GM12878 (cell line): ENCODE measurements around the gene F11. TPM values are rescaled to one million over a fixed set of nuclear protein-coding genes. Genes with fewer than 3 reads are reported as not detected.

Experiments used
- ATAC-seq: fragments of 200-7000 bp; cut with Tn5 transposase; 3 replicates; pipeline ENCODE4 v1.9.1; 2020; ENCODE audit warnings: mild to moderate bottlenecking, moderate library complexity
- BruUV-seq: library from RNA; stranded (reverse); fragments of 400-500 nt; replicated peaks from 2 replicates; lab custom pipeline; 2021; lab: Mats Ljungman, UMichigan
- CTCF ChIA-PET: fragments of 300-600 bp; sonication (Branson Sonifier 250); formaldehyde crosslinking; extraction: SDS; loops from one replicate; lab custom pipeline; 2021; ENCODE audit warnings: inconsistent platforms; lab: Yijun Ruan, JAX
- POLR2A ChIA-PET: fragments of 350-600 bp; formaldehyde crosslinking; extraction: SDS; loops from one replicate; lab custom pipeline; 2021; ENCODE audit warnings: inconsistent platforms; lab: Charles Lee
- RAD21 ChIA-PET: fragments of 300-600 bp; sonication (Branson Sonifier 250); formaldehyde crosslinking; loops from one replicate; lab custom pipeline; 2023; ENCODE audit warnings: antibody characterized with exemption; ENCODE audit not compliant: unreplicated experiment; lab: Charles Lee
- SMC1A ChIA-PET: fragments of 300-600 bp; sonication (Branson Sonifier 250); formaldehyde crosslinking; loops from one replicate; lab custom pipeline; 2023; ENCODE audit not compliant: unreplicated experiment, uncharacterized antibody; lab: Charles Lee
- DNase-seq: peaks from one replicate; pipeline ENCODE4 v3.0.0-alpha.2; 2011; ENCODE audit warnings: low read depth, low spot score
- FAIRE-seq: peaks from 3 replicates; lab custom pipeline; 2011; peaks lifted over from hg19 to GRCh38; lab: Jason Lieb, UNC
- H2AFZ ChIP-seq: 2 replicates; pipeline ENCODE4 v1.6.0; 2011; ENCODE audit warnings: low read depth, low read length, control low read depth; ENCODE audit not compliant: control insufficient read depth
- H3K27ac ChIP-seq: 2 replicates; pipeline ENCODE4 v1.5.1; 2011; ENCODE audit warnings: control low read depth; ENCODE audit not compliant: control insufficient read depth, insufficient read depth
- H3K27me3 ChIP-seq, 2 experiments: replicated peaks in 1 of 2; 2 replicates each; pipeline versions ENCODE4 v1.6.0 to v1.6.1; 2011; ENCODE audit warnings: low read length in 1 of 2; ENCODE audit not compliant: control insufficient read depth in 2 of 2, insufficient read depth in 2 of 2
- H3K36me3 ChIP-seq, 2 experiments: 2 replicates each; pipeline ENCODE4 v1.5.1; 2011; ENCODE audit warnings: low read length in 1 of 2; ENCODE audit not compliant: control insufficient read depth in 2 of 2, insufficient read depth in 2 of 2
- H3K4me1 ChIP-seq: 2 replicates; pipeline ENCODE4 v1.6.1; 2011; ENCODE audit warnings: mild to moderate bottlenecking, low read length, moderate library complexity, mixed read lengths; ENCODE audit not compliant: control insufficient read depth, insufficient read depth
- H3K4me2 ChIP-seq: 2 replicates; pipeline ENCODE4 v1.6.0; 2011; ENCODE audit warnings: control low read depth; ENCODE audit not compliant: control insufficient read depth, insufficient read depth
- H3K4me3 ChIP-seq: fragments of 200-600 bp; sonication (generic); 2 replicates; pipeline ENCODE4 v1.5.1; 2016
- H3K79me2 ChIP-seq: 2 replicates; pipeline ENCODE4 v1.6.0; 2011; ENCODE audit warnings: low read length; ENCODE audit not compliant: control insufficient read depth, insufficient read depth
- H3K9ac ChIP-seq: 2 replicates; pipeline ENCODE4 v1.8.0; 2011; ENCODE audit warnings: low read length, control low read depth, mixed read lengths; ENCODE audit not compliant: control insufficient read depth, insufficient read depth
- H3K9me3 ChIP-seq: replicated peaks from 3 replicates; pipeline ENCODE4 v1.5.1; 2011; ENCODE audit warnings: mild to moderate bottlenecking, low read length; ENCODE audit not compliant: control insufficient read depth, insufficient read depth
- H4K20me1 ChIP-seq: 2 replicates; pipeline ENCODE4 v1.6.0; 2011; ENCODE audit not compliant: control insufficient read depth, insufficient read depth
- CEBPB ChIP-seq, 2 experiments: fragments of 150-350 bp in 1 of 2; IDR thresholded peaks; 2 replicates each; pipeline ENCODE4 v1.6.1; 2012 to 2014; ENCODE audit warnings: low read depth in 2 of 2, low read length in 2 of 2, borderline replicate concordance in 1 of 2, inconsistent platforms in 1 of 2
- CHD1 ChIP-seq: IDR thresholded peaks from 2 replicates; pipeline ENCODE4 v1.6.1; 2012; ENCODE audit warnings: low read depth, low read length, improper control_type of control experiment
- CREM ChIP-seq: IDR thresholded peaks from 2 replicates; pipeline ENCODE4 v1.6.1; 2014; ENCODE audit warnings: antibody characterized with exemption, low read depth
- ESRRA ChIP-seq: IDR thresholded peaks from 2 replicates; pipeline ENCODE4 v1.6.1; 2012; ENCODE audit warnings: mild to moderate bottlenecking, low read length, improper control_type of control experiment
- FOXM1 ChIP-seq: IDR thresholded peaks from 2 replicates; pipeline ENCODE4 v1.6.1; 2012; ENCODE audit warnings: low read depth, mild to moderate bottlenecking, inconsistent platforms, low read length, moderate library complexity
- GATAD2B ChIP-seq: fragments of 450-650 bp; conservative IDR thresholded peaks from 2 replicates; pipeline ENCODE4 v1.6.1; 2017; ENCODE audit warnings: low read depth, mild to moderate bottlenecking, moderate library complexity
- NR2F1 ChIP-seq: fragments of 450-650 bp; conservative IDR thresholded peaks from 2 replicates; pipeline ENCODE4 v1.6.1; 2017; ENCODE audit warnings: mild to moderate bottlenecking
- POLR2AphosphoS2 ChIP-seq: IDR thresholded peaks from 2 replicates; pipeline ENCODE4 v1.6.1; 2011; ENCODE audit warnings: low read depth, mild to moderate bottlenecking, low read length, improper control_type of control experiment, moderate library complexity
- RAD51 ChIP-seq: fragments of 450-650 bp; IDR thresholded peaks from 2 replicates; pipeline ENCODE4 v1.6.1; 2016; ENCODE audit warnings: moderate library complexity, mild to moderate bottlenecking, inconsistent platforms
- SMAD1 ChIP-seq: fragments of 450-650 bp; IDR thresholded peaks from 2 replicates; pipeline ENCODE4 v1.6.1; 2018; ENCODE audit warnings: mild to moderate bottlenecking, low read depth; ENCODE audit not compliant: partially characterized antibody
- WGBS: methylation state at CpG from one replicate; pipeline ENCODE4 v1.1.6; 2016; ENCODE audit warnings: low lambda C conversion rate; ENCODE audit not compliant: insufficient replicate concordance, insufficient coverage; ENCODE audit errors: missing lambda C conversion rate; 5-methylcytosine and 5-hydroxymethylcytosine counted together
- in situ Hi-C: fragments of 300-500 bp; cut with MboI; formaldehyde crosslinking; loops from 9 replicates; pipeline ENCODE4 v1.14.3; 2018; ENCODE audit warnings: mixed read lengths
- intact Hi-C: fragments of 100-400 bp; cut with micrococcal nuclease; formaldehyde crosslinking; loops from one replicate; pipeline ENCODE4 v1.14.2; 2022; ENCODE audit not compliant: unreplicated experiment
- polyA plus RNA-seq, 11 experiments: library from polyadenylated mRNA; depleted of rRNA in 4 of 11; unstranded in 6 of 11; stranded (reverse) in 5 of 11; fragments of >200 nt; fragmentation: Nextera tagmentation in 4 of 11; fragmentation: Illumina TruSeq in 1 of 11; extraction: Ambion mirVana in 4 of 11; extraction: Trizol in 1 of 11; gene quantifications; 1 replicate in 1 of 11; 2 replicates in 10 of 11; pipeline versions ENCODE4 v1.2.1 to v1.2.3, GENCODE V29; 2011 to 2016; ENCODE audit warnings: inconsistent platforms in 2 of 11, missing spikeins in 2 of 11, low read depth in 1 of 11
- total RNA-seq, 4 experiments: library from RNA; depleted of rRNA in 3 of 4; stranded (reverse); fragments of >200 nt in 3 of 4; fragmentation: Illumina TruSeq in 1 of 4; extraction: Trizol in 1 of 4; gene quantifications; 2 replicates each; pipeline versions ENCODE4 v1.2.1 to v1.2.3, GENCODE V29; 2013 to 2021
- TF ChIP-seq, protein P1 (sequence below): IDR thresholded peaks from 2 replicates; pipeline ENCODE4 v1.6.1; 2012; ENCODE audit warnings: low read length, inconsistent platforms
- TF ChIP-seq, protein P2 (sequence below): fragments of 450-650 bp; formaldehyde crosslinking; IDR thresholded peaks from 2 replicates; pipeline ENCODE4 v1.5.0; 2022; ENCODE audit warnings: mild to moderate bottlenecking, missing genetic modification characterization

F11 gene
- total and polyA plus RNA-seq, 10 of the 15 experiments (the other 5 are each of a cell fraction or from before 2014, with no cell fraction given), result not detected

DNA sequence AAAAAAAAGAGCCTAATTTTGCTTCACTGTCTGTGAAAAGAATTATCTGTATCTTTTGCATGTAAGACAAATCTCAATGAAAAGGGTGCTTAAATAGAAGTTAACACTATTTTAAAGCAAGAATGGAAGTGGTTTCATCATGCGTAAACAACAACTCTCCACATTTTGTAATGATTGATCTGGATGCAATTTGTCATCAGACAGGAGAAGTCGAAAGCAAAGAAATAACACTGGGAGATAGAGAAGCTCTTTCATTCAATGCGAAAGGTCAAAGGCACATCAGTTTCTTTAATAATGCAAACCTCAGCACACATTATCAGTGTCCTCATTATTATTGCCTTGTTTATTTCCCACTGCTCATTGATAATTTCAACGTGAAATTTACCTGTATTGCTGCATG is 29.9 kb upstream of the F11 start:
- intact Hi-C loops (no loop called here), in situ Hi-C loops (no loop called here)
- ChIA-PET CTCF (interaction anchor here (0.7 kb wide), 1 partner anchor 98 kb away, joined by 3 read pairs; no protein-coding TSS in a partner anchor), RAD21 (no interaction called here), SMC1A (no interaction called here), POLR2A (no interaction called here)
- no peak overlapping the region for H3K27ac ChIP-seq
- no peaks in the 10 kb centered on the region for H3K4me1 ChIP-seq
- no peak for ATAC-seq
- no TSS peak for BruUV-seq
- no peaks in the 10 kb centered on the region for H3K36me3 ChIP-seq
- 60% methylated on average over 4 of the region's 4 CpGs for WGBS
- H3K4me3 ChIP-seq, result no peak overlapping the region
- no peak for FAIRE-seq
- H3K79me2 ChIP-seq, result no peaks in the 10 kb centered on the region
- no peak overlapping the region for H3K9ac ChIP-seq
- no peak overlapping the region for H3K4me2 ChIP-seq
- TF ChIP-seq, protein P1, sequence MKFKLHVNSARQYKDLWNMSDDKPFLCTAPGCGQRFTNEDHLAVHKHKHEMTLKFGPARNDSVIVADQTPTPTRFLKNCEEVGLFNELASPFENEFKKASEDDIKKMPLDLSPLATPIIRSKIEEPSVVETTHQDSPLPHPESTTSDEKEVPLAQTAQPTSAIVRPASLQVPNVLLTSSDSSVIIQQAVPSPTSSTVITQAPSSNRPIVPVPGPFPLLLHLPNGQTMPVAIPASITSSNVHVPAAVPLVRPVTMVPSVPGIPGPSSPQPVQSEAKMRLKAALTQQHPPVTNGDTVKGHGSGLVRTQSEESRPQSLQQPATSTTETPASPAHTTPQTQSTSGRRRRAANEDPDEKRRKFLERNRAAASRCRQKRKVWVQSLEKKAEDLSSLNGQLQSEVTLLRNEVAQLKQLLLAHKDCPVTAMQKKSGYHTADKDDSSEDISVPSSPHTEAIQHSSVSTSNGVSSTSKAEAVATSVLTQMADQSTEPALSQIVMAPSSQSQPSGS, result no peak
- no peak for TF ChIP-seq NR2F1
- TF ChIP-seq, protein P2, sequence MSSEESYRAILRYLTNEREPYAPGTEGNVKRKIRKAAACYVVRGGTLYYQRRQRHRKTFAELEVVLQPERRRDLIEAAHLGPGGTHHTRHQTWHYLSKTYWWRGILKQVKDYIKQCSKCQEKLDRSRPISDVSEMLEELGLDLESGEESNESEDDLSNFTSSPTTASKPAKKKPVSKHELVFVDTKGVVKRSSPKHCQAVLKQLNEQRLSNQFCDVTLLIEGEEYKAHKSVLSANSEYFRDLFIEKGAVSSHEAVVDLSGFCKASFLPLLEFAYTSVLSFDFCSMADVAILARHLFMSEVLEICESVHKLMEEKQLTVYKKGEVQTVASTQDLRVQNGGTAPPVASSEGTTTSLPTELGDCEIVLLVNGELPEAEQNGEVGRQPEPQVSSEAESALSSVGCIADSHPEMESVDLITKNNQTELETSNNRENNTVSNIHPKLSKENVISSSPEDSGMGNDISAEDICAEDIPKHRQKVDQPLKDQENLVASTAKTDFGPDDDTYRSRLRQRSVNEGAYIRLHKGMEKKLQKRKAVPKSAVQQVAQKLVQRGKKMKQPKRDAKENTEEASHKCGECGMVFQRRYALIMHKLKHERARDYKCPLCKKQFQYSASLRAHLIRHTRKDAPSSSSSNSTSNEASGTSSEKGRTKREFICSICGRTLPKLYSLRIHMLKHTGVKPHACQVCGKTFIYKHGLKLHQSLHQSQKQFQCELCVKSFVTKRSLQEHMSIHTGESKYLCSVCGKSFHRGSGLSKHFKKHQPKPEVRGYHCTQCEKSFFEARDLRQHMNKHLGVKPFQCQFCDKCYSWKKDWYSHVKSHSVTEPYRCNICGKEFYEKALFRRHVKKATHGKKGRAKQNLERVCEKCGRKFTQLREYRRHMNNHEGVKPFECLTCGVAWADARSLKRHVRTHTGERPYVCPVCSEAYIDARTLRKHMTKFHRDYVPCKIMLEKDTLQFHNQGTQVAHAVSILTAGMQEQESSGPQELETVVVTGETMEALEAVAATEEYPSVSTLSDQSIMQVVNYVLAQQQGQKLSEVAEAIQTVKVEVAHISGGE (CRISPR knock-in tag), result no peak
- no peak for TF ChIP-seq POLR2AphosphoS2
- TF ChIP-seq ESRRA, result no peak
- TF ChIP-seq GATAD2B, result no peak
- no peak for TF ChIP-seq CREM
- TF ChIP-seq RAD51, result no peak
- no peak for TF ChIP-seq CHD1
- no peak for TF ChIP-seq FOXM1
- no peak for TF ChIP-seq SMAD1
- no peak for TF ChIP-seq CEBPB (IDR thresholded peaks at IDR 0.05; ENCODE audit: borderline replicate concordance in 1 of 2, low read depth in 2 of 2, low read length in 2 of 2)
- no peaks in the 10 kb centered on the region for H4K20me1 ChIP-seq
- H3K9me3 ChIP-seq, result no peaks in the 10 kb centered on the region
- no peak overlapping the region for H2AFZ ChIP-seq
- DNase-seq, result no peak
- H3K27me3 ChIP-seq, result no peaks in the 10 kb centered on the region
